Body of pancreas (tissue), 4 donors: ENCODE data around the gene YIF1A. TPM values are rescaled to one million over a fixed set of nuclear protein-coding genes. Genes with fewer than 3 reads are reported as not detected.
"Not testable (repeated sequence)": the region's sequence is repeated elsewhere in the genome, so short reads cannot be mapped to it uniquely, and the experiment has no call there.

Experiments
- ATAC-seq: fragments of 150-250 bp; one replicate; pipeline ENCODE4 v1.9.1; 2016
- DNase-seq, 4 donors: peaks; one replicate each; pipeline ENCODE4 v3.0.0-alpha.2; 2019
- H3K27ac ChIP-seq, 4 donors: fragments of 200-600 bp; sonication (generic); 1 replicate in 3 of 4; 2 replicates in 1 of 4; pipeline versions ENCODE4 v1.5.1 to v1.6.1; 2016 to 2019; ENCODE audit warnings: mild to moderate bottlenecking in 1 of 4, mixed read lengths in 1 of 4, moderate library complexity in 1 of 4
- H3K27me3 ChIP-seq, 2 donors: fragments of 200-600 bp; sonication (generic); one replicate each; pipeline ENCODE4 v1.6.0; 2016; ENCODE audit warnings: mild to moderate bottlenecking in 1 of 2
- H3K36me3 ChIP-seq, 2 donors: fragments of 200-600 bp; sonication (generic); replicated peaks in 1 of 2; 2 replicates each; pipeline ENCODE4 v1.5.1; 2016; ENCODE audit warnings: low read depth in 2 of 2; ENCODE audit not compliant: insufficient read depth in 1 of 2
- H3K4me1 ChIP-seq: fragments of 200-600 bp; sonication (generic); one replicate; pipeline ENCODE4 v1.6.0; 2016
- H3K4me3 ChIP-seq, 2 donors: fragments of 200-600 bp; sonication (generic); 1 replicate in 1 of 2; 2 replicates in 1 of 2; pipeline ENCODE4 v1.5.1; 2016 to 2019
- H3K9me3 ChIP-seq, 3 donors: fragments of 200-600 bp; sonication (generic); 1 replicate in 2 of 3; 2 replicates in 1 of 3; pipeline ENCODE4 v1.5.1; 2016
- POLR2A ChIP-seq, 3 donors: fragments of 450-650 bp; IDR thresholded peaks; one replicate each; pipeline ENCODE4 v1.6.1; 2016; ENCODE audit warnings: antibody characterized with exemption in 3 of 3, mild to moderate bottlenecking in 2 of 3
- WGBS, 2 donors: methylation state at CpG; one replicate each; pipeline ENCODE4 v1.1.5; 2017; 5-methylcytosine and 5-hydroxymethylcytosine counted together
- intact Hi-C: fragments of 100-400 bp; cut with DNase I; formaldehyde crosslinking; loops from one replicate; pipeline ENCODE4 v1.15.1; 2023
- total RNA-seq, 2 donors: library from RNA; depleted of rRNA; stranded (reverse); fragments of >200 nt; gene quantifications; one replicate each; pipeline ENCODE4 v1.1.0, GENCODE V29; 2016
- TF ChIP-seq, protein P1 (sequence below), 7 experiments: fragments of 450-650 bp in 4 of 7; fragments of 200-600 bp in 3 of 7; sonication (generic) in 3 of 7; IDR thresholded peaks; one replicate each; pipeline ENCODE4 v1.5.1; 2016 to 2019; ENCODE audit warnings: antibody characterized with exemption in 7 of 7

Gene YIF1A
- total RNA-seq, 2 donors from 2014 or later, result 63.6 to 91.6 TPM

DNA sequence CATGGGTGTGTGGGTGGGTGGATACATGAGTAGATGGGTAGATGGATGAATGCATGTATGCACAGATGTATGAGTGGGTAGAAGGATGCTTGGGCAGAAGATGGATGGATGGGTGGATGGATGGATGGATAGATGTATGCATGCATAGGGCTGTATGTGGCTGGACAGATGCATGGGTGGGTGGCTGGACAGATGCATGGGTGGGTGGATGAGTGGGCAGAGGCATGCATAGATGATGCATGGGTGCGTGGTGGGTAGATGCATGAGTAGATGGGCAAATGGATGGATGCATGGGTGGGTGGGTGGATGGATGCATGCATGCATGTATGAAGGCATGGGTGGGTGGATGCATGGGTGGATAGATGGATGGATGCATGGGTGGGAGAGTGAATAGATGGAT is 34.7 kb upstream of the YIF1A start:
- Histone ChIP-seq H3K9me3 (no peaks in the 10 kb centered on the region), H3K27me3 (no peaks in the 10 kb centered on the region), H3K4me3 (no peak overlapping the region), H3K27ac (no peak overlapping the region), H3K36me3 (no peaks in the 10 kb centered on the region), H3K4me1 (peaks cover 8% of the 10 kb centered on the region)
- no peak for DNase-seq
- no peak for TF ChIP-seq POLR2A (IDR thresholded peaks at IDR 0.05)
- TF ChIP-seq, protein P1, sequence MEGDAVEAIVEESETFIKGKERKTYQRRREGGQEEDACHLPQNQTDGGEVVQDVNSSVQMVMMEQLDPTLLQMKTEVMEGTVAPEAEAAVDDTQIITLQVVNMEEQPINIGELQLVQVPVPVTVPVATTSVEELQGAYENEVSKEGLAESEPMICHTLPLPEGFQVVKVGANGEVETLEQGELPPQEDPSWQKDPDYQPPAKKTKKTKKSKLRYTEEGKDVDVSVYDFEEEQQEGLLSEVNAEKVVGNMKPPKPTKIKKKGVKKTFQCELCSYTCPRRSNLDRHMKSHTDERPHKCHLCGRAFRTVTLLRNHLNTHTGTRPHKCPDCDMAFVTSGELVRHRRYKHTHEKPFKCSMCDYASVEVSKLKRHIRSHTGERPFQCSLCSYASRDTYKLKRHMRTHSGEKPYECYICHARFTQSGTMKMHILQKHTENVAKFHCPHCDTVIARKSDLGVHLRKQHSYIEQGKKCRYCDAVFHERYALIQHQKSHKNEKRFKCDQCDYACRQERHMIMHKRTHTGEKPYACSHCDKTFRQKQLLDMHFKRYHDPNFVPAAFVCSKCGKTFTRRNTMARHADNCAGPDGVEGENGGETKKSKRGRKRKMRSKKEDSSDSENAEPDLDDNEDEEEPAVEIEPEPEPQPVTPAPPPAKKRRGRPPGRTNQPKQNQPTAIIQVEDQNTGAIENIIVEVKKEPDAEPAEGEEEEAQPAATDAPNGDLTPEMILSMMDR (IDR thresholded peaks at IDR 0.05), result no peak
- ATAC-seq, result no peak
- intact Hi-C loops, result no loop called here
- 95 to 100% methylated on average over 1 of the region's 1 CpG for WGBS, 2 donors

DNA sequence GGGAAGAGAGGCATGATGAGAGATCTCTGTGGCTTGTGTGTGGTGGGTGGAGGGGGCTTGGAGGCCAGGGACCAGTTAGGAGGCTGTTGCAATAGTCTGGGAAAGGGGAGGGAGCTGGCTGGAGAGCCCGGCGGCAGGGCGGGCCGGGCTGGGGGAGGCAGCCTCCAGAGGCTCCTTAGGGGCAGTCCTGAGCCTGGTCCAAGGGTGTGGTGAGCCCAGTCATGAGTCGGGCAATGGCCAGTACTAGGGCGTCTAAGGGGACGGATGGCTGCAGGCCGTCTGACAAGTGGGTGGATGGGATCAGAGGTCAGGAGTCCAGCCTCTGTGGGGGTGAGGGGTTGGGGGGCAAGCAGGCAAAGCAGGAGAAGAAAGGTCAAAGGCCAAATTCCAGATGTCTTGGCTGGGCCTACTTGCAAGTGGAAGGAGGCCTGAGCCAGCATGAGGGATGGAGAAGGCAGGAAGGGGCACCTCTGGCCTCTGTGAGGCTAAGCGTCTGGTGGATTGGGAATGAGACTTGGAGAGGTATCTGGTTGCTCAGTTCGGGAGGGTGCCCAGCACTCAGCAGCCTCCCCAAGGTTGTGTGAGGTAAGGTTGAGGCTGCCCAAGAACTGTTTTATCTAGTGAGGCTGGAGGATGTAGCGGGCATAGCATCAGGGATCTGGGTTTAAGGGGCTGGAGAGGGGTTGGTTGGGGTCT is 33.9 kb upstream of the YIF1A start:
- WGBS, 2 donors, result 86 to 87% methylated on average over 6 to 11 of the region's 11 CpGs
- Histone ChIP-seq H3K4me1 (peaks cover 3% of the 10 kb centered on the region), H3K36me3 (no peaks in the 10 kb centered on the region), H3K27me3 (no peaks in the 10 kb centered on the region), H3K4me3 (no peak overlapping the region), H3K9me3 (no peaks in the 10 kb centered on the region), H3K27ac (no peak overlapping the region)
- TF ChIP-seq, protein P1 (IDR thresholded peaks at IDR 0.05), result no peak
- TF ChIP-seq POLR2A (IDR thresholded peaks at IDR 0.05), result no peak
- DNase-seq (no peak), ATAC-seq (peak; percentile 49)
- intact Hi-C loops, result no loop called here

DNA sequence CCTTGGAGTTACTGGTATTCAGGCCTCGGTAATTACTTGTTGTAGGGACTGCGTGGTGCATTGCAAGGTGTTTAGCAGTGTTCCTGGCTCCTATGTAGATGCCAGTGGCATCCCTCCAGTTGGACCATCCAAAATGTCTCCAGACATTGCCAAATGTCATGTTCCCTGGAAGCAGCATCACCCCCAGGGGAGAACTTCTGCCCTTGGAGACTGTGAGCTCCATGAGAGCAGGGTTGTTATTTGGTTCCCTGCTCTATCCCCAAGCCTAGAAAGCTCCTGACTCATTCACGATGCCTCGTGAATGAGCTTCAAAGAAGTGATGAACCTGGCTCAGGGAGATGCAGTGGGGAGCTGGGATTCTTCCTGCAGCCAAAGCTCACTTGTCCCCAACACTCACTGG is 32.7 kb upstream of the YIF1A start:
- peaks cover 5% of the 10 kb centered on the region for H3K4me1 ChIP-seq
- 81 to 84% methylated on average over 3 to 4 of the region's 4 CpGs for WGBS, 2 donors
- H3K27me3 ChIP-seq, result no peaks in the 10 kb centered on the region
- TF ChIP-seq POLR2A (IDR thresholded peaks at IDR 0.05), result no peak
- TF ChIP-seq, protein P1 (IDR thresholded peaks at IDR 0.05), result no peak
- H3K27ac ChIP-seq, result no peak overlapping the region
- H3K4me3 ChIP-seq, result no peak overlapping the region
- H3K9me3 ChIP-seq, result no peaks in the 10 kb centered on the region
- intact Hi-C loops, result no loop called here
- ATAC-seq (no peak), DNase-seq (no peak)
- no peaks in the 10 kb centered on the region for H3K36me3 ChIP-seq

DNA sequence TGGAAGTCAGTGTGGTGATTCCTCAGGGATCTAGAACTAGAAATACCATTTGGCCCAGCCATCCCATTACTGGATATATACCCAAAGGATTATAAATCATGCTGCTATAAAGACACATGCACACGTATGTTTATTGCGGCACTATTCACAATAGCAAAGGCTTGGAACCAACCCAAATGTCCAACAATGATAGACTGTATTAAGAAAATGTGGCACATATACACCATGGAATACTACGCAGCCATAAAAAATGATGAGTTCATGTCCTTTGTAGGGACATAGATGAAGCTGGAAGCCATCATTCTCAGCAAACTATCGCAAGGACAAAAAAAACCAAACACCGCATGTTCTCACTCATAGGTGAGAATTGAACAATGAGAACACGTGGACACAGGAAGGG is 31.8 kb upstream of the YIF1A start:
- intact Hi-C loops, H3K27ac ChIP-seq, DNase-seq, H3K36me3 ChIP-seq, H3K4me1 ChIP-seq, H3K27me3 ChIP-seq, H3K4me3 ChIP-seq, H3K9me3 ChIP-seq, ATAC-seq: not testable (repeated sequence)
- WGBS, 2 donors, result 89 to 94% methylated on average over 6 of the region's 6 CpGs

DNA sequence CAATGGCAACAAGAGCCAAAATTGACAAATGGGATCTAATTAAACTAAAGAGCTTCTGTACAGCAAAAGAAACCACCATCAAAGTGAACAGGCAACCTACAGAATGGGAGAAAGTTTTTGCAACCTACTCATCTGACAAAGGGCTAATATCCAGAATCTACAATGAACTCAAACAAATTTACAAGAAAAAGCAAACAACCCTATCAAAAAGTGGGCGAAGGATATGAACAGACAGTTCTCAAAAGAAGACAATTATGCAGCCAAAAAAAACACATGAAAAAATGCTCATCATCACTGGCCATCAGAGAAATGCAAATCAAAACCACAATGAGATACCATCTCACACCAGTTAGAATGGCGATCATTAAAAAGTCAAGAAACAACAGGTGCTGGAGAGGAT is 31.3 kb upstream of the YIF1A start:
- H3K27ac ChIP-seq, H3K27me3 ChIP-seq, DNase-seq, ATAC-seq, intact Hi-C loops, H3K4me1 ChIP-seq, H3K4me3 ChIP-seq, H3K9me3 ChIP-seq, H3K36me3 ChIP-seq: not testable (repeated sequence)
- WGBS, 2 donors, result 71 to 79% methylated on average over 2 of the region's 2 CpGs

DNA sequence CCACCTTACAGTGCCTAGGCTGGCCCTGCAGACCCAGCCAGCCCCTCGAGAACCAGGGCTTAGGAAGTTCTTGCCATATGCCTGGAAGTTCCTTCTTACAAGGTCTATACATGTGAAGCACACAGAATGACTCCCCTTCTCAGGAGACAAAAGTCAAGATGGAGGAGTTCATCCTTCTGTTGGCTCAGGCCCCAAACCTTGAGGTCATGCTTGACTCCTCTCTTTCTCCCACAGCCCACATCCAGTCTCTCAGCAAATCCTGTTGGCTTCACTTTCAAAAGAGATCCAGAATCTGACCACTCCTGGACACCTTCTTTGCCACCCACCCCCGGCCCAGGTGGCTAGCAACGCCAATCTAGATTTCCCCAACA is 29.6 kb upstream of the YIF1A start:
- Histone ChIP-seq H3K36me3 (no peaks in the 10 kb centered on the region), H3K4me1 (peaks cover 5% of the 10 kb centered on the region), H3K27me3 (no peaks in the 10 kb centered on the region), H3K4me3 (no peak overlapping the region), H3K9me3 (no peaks in the 10 kb centered on the region), H3K27ac (peak overlapping the region in 2 of 4 donors; percentile 65 to 67)
- intact Hi-C loops, result no loop called here
- ATAC-seq, result no peak
- no peak for DNase-seq
- TF ChIP-seq, protein P1 (IDR thresholded peaks at IDR 0.05), result no peak
- no peak for TF ChIP-seq POLR2A (IDR thresholded peaks at IDR 0.05)
- WGBS, 2 donors, result 63 to 69% methylated on average over 3 of the region's 3 CpGs
